SIG-M5 (cell line): ENCODE measurements around the gene MFSD6L.
"Not testable (repeated sequence)": the region's sequence is repeated elsewhere in the genome, so short reads cannot be mapped to it uniquely, and the experiment has no call there.

Experiments
- DNase-seq: peaks from one replicate; lab custom pipeline; 2025; lab: John Stamatoyannopoulos, UW

The MFSD6L gene

DNA sequence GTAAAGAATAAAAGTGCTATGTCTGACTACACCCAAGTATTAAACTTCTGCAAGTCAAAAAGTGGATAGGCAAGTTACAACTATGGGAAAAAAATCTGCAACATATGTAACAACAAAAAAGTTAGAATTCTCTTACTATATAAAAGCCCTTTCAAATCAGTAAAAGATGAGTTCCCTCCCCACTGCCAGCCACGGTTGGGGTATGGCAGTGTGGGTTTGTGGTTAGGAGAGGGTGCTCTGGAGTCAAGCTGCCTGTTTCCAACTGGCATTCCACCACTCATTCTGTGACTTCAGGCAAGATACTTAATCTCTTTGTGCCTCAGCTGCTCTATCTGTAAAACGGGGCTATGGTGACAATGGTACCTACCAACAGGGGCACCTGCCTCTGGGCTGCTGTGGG, 26.6 kb upstream of the MFSD6L start:
- DNase-seq, result no peak

DNA sequence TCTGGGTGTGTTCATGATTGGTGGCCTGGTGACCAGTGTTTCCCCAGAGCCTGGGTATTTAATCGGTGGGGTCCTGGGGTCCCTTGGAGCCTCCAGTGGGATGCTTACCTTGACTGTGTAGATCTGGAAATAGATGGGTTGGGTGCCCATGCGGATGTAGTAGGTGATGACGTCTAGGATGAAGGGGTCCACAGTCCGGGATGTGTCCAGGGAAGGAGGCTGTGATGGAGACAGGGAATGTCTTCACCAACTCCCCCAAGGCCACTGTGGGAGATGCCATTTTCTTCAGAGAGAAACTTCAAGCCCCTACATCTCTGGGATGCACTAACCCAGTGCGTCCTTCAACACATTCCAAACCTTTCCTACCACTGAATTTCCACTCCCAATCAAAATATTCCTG, 24.1 kb upstream of the MFSD6L start:
- DNase-seq, result no peak

DNA sequence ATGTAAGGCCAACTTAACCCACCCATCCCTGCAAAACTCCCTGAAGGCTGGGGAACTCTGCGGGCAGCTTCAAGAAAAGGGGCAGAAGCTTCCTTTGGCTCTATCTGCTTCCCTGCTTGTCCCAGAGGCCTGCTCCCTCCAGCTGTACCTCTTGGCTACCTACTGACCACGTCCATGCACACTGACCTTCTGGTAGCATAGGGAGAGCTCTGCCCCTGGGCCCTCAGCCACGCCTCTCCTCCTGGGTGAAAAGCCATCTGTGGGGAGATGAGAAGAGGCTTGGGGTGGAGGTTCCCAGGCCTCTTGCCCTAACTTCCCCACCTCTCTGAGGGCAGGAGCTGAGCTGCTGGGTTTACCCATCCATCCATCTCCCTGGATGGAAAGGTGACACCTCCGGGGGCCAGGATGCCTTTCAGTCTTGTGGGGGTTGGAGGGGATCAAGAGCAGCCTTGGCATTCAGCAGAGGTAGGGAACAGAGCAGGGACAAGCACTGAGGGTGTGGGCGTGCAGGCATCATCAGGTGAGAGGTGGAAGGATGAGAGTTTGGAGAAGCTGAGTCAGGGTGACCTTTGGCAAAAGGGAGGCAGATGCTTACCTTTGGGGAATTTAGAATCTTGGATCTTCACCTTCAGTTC, 23.4 kb upstream of the MFSD6L start:
- no peak for DNase-seq

- no peak for DNase-seq
Observed at GRCh38 chr17:8821446-8822105, 22.4 kb upstream of the MFSD6L start.

DNA sequence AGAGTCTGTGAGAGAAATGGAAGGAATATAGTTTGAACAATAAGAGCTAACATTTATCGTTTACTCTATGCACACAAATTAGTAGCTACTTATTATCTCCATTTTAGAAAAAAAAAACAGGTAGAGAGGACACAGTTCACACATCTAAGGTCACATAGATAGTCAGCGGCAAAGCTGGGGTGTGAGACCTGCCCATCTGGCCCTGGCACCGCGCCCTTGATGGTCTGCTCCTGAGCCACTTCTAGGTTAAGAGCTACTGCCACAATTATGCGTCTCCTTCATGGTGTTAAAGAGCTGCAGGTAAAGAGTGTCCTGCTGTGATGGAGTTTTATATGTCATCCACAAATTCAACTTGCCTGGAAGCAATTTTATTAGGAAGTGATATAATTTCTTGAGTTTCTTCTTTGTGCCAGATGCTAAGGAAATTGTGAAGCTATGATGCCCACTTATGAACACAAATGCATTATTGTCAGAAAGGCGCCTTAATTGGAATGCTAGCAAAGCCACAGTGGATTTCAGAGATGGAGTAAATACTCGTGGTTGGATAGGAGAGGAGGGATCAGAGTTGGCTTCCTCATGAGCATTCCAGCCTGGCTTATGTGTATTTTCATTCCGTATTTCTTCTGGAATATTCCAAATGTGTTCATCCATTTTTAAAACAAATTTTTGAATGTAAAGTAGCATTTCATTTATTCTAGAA, 21.3 kb upstream of the MFSD6L start:
- no peak for DNase-seq

DNA sequence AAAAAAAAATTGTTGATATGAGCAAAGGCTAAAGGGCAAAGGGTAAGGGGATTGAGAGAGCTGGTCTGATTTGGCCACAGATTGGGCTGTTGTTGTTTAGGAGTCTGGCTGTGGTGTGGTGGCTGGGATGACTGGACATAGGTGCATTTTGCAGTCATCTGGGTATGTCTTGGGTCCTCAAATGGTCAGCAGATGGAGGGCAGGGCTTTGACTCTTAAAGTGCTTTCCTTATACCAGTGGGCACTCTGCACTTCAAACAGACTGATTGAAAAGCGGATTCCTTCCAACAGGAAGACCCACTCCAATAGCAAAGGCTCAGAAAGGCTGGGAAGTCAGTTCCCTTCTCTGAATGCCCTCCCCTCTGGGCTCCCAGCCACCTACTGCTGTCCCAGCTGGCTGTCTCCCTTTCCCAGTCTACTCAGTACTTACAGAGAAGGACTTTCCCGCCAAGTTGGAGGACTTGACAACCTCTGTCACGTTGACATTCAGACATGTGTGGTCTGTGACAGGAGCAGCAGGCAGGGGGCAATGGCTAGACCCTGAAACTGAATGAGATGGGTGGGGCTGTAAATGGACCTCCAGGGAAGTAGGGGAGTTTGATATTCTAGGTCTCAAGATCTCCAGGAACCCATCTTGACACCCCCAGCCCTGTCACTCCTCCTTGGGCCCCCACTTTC, 19.6 kb upstream of the MFSD6L start:
- DNase-seq, result no peak

DNA sequence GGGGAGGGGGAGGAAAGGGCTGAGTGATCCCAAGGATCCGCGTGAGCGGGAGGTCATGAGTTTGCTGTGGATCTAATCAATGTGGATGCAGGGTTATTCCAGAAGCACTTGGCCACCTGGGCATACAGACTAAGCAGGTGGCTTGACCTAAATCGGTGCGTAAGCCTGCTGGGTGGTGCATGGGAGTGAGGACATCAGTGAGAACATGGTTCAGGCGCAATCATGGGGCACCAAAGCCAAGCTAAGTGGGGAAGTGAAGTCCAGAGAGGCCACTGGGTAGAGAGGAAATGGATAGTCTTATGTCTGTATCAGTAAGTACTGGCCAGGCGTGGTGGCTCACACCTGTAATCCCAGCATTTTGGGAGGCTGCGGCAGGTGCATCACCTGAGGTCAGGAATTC, 18.9 kb upstream of the MFSD6L start:
- DNase-seq, result no peak

- peak; percentile 56 for DNase-seq
Observed at GRCh38 chr17:8806926-8807550, 7.9 kb upstream of the MFSD6L start.

DNA sequence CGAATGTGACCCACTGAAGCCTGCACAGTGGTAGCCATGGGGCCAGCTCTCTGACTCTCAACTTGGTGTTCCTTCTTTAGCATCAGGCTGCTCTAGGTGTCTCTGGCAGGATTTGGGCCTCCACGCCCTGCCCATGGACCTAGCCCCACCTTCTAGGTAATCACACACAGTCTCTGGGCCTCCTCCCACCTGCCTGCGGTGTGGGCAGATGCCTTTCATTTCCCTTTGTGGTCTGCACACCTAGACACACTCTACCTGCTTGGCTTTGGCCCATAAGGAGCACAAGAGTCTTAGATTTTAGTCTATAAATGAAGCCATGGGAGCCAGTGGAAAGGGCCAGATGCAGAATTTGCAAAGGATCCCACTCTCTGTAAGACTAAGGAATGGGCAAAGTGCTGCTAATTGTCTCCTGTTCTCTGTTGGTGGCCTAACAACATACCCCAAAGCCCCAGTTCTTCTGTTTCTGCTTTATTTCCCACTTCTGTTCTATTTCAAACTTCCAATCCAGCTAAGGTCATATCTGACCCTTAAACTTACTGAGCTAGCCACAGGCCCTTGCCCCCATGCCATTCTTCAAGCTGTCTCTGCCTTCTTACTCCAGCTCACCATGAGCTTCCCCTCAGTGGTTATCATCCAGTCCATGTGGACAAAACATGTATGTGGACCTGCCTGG, 7.2 kb upstream of the MFSD6L start:
- no peak for DNase-seq

DNA sequence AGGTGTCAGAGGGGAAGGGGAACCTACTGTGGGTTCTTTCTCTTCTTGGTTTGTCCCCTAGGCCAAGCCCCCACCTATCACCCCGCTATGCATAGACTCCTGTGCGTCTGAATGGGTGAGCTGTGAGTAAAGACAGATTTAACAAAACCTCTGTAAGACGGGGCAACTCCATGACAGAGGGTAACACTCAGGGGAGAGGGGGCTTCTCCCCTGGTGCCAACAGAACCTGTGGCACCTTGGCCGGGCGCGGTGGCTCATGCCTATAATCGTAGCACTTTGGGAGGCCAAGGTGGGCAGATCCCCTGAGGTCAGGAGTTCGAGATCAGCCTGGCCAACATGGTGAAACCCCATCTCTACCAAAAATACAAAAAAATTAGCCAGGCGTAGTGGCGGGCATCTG, 6.2 kb upstream of the MFSD6L start:
- DNase-seq, result not testable (repeated sequence)

GRCh38 chr17:8803531-8804420, 4.6 kb upstream of the MFSD6L start:
- DNase-seq, result no peak

- no peak for DNase-seq
Observed at GRCh38 chr17:8801135-8801840, 2.1 kb upstream of the MFSD6L start.

- DNase-seq, result no peak
Observed at GRCh38 chr17:8800656-8801055, 1.5 kb upstream of the MFSD6L start.

- no peak for DNase-seq
Observed at GRCh38 chr17:8799570-8800212, 526 bp upstream of the MFSD6L start.

GRCh38 chr17:8798176-8798845, 854 bp downstream of the MFSD6L start:
- DNase-seq, result no peak

GRCh38 chr17:8797621-8798175, 1.5 kb downstream of the MFSD6L start:
- no peak for DNase-seq

- DNase-seq, result no peak
Observed at GRCh38 chr17:8794636-8795035, 4.5 kb downstream of the MFSD6L start.

GRCh38 chr17:8793649-8794048, 5.5 kb downstream of the MFSD6L start:
- DNase-seq, result no peak

DNA sequence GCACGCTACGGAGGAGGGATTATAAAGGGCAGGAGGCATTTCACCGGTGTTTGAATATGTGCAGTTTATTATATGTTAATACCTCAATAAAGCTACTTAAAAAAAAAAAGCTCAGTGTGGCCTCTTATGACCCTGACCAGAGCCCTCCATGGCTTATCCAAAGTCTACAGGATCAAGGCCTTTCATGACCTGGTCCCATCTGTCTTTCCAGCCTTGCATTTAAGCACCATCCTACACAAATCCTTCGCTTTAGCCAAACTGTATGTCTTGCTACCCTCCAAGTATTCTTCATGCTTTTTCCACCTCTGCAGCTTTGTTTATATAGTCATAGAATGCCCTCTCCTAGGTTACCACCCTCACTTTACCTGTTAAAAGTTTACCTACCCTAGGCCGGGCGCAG, 6.5 kb downstream of the MFSD6L start:
- no peak for DNase-seq
